Peyer's patch (tissue), 4 donors: Measurements from ENCODE around the gene PSMC5.

Experiments used
- CTCF ChIP-seq, 6 experiments: fragments of 450-650 bp in 4 of 6; fragments of 200-600 bp in 2 of 6; sonication (generic) in 1 of 6; IDR thresholded peaks; one replicate each; pipeline ENCODE4 v1.5.1; 2017 to 2019; ENCODE audit warnings: antibody characterized with exemption in 6 of 6, mild to moderate bottlenecking in 3 of 6, moderate library complexity in 1 of 6
- POLR2A ChIP-seq, 2 donors: fragments of 450-650 bp; IDR thresholded peaks; one replicate each; pipeline ENCODE4 v1.5.1; 2017; ENCODE audit warnings: antibody characterized with exemption in 2 of 2, mild to moderate bottlenecking in 2 of 2, moderate library complexity in 2 of 2

GRCh38 chr17:63833026-63833740 is 6.0 kb downstream of the PSMC5 start:
- TF ChIP-seq CTCF (IDR thresholded peaks at IDR 0.05): no peak
- TF ChIP-seq POLR2A (IDR thresholded peaks at IDR 0.05): no peak
